ENCODE measurements around the gene BBOX1. TPM values are rescaled to one million over a fixed set of nuclear protein-coding genes. Genes with fewer than 3 reads are reported as not detected.

BBOX1 gene
- total RNA-seq, 1 experiment from 2014 or later = not detected

GRCh38 chr11:27100534-27100933, 59.9 kb downstream of the BBOX1 start:
- POLR2A ChIA-PET = no interaction called here

More at GRCh38 chr11:27100534-27100933, 59.9 kb downstream of the BBOX1 start:
- Histone ChIP-seq H3K4me3 (replicated peaks in 1 of 2; ENCODE audit: low read depth in 1 of 2, low read length in 2 of 2) (no peak overlapping the region), H3K27ac (ENCODE audit: low read depth, low read length) (no peak overlapping the region), H4K20me1 (ENCODE audit: insufficient read depth) (no peaks in the 10 kb centered on the region), H2AFZ (ENCODE audit: low read depth, low read length, poor library complexity, severe bottlenecking) (no peak overlapping the region), H3K9ac (ENCODE audit: low read length) (no peak overlapping the region), H3K27me3 (ENCODE audit: insufficient read depth, low read length) (no peaks in the 10 kb centered on the region), H3K9me2 (ENCODE audit: insufficient read depth) (no peaks in the 10 kb centered on the region), H3K9me3 (ENCODE audit: control insufficient read depth in 1 of 2, insufficient read depth in 1 of 2, low read depth in 1 of 2, low read length in 2 of 2) (no peaks in the 10 kb centered on the region), H3K4me2 (ENCODE audit: low read length) (no peak overlapping the region), H3K4me1 (ENCODE audit: control insufficient read depth in 1 of 2, insufficient read depth in 2 of 2, low read length in 2 of 2) (no peaks in the 10 kb centered on the region), H3K79me2 (ENCODE audit: insufficient read depth, low read length) (no peaks in the 10 kb centered on the region), H3K36me3 (ENCODE audit: control insufficient read depth in 1 of 2, insufficient read depth in 2 of 2, low read length in 2 of 2) (no peaks in the 10 kb centered on the region)
- DNase-seq (ENCODE audit: low read depth, low spot score) = no peak
- RAD21 ChIA-PET (ENCODE audit: low non-redundant PET in 1 of 2, low total read pairs in 2 of 2, uncharacterized antibody in 2 of 2, unreplicated experiment in 2 of 2) = no interaction called here
- CTCF ChIA-PET = no interaction called here
- BruUV-seq (replicated peaks) = no TSS peak
- intact Hi-C loops (cut with micrococcal nuclease) = no loop called here
- TF ChIP-seq SRF (IDR thresholded peaks at IDR 0.05; ENCODE audit: low read depth) (no peak), REST (IDR thresholded peaks at IDR 0.05; ENCODE audit: low read depth) (no peak), ELF1 (IDR thresholded peaks at IDR 0.05; ENCODE audit: borderline replicate concordance, low read depth) (no peak), FOSL1 (IDR thresholded peaks at IDR 0.05; ENCODE audit: low read depth) (no peak), EZH2 (IDR thresholded peaks at IDR 0.05) (no peak), RAD21 (IDR thresholded peaks at IDR 0.05; ENCODE audit: low read depth) (no peak), CTCF (IDR thresholded peaks at IDR 0.05 in 2 of 3, conservative IDR thresholded peaks at IDR 0.05 in 1 of 3; ENCODE audit: borderline replicate concordance in 1 of 3, insufficient read depth in 1 of 3, low read depth in 2 of 3, low read length in 2 of 3) (no peak), POLR2AphosphoS5 (IDR thresholded peaks at IDR 0.05; ENCODE audit: low read depth, low read length) (no peak), TCF7L2 (IDR thresholded peaks at IDR 0.05; ENCODE audit: borderline replicate concordance, extremely low read depth, insufficient read depth, insufficient read length) (no peak), SP1 (IDR thresholded peaks at IDR 0.05; ENCODE audit: low read depth) (no peak), EGR1 (IDR thresholded peaks at IDR 0.05; ENCODE audit: low read depth) (no peak), SIN3A (IDR thresholded peaks at IDR 0.05; ENCODE audit: low read depth) (no peak), ZNF274 (IDR thresholded peaks at IDR 0.05; ENCODE audit: low read depth, low read length) (no peak)
- TF ChIP-seq, protein P1, sequence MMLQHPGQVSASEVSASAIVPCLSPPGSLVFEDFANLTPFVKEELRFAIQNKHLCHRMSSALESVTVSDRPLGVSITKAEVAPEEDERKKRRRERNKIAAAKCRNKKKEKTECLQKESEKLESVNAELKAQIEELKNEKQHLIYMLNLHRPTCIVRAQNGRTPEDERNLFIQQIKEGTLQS (IDR thresholded peaks at IDR 0.05) = no peak
- ATAC-seq = no peak

Measured in HCT116 (cell line).